Loucy (cell line): Measurements from ENCODE around the gene ATG16L2.

Experiments used
- CTCF ChIP-seq: fragments of 200-600 bp; sonication (generic); conservative IDR thresholded peaks from 2 replicates; pipeline ENCODE4 v1.5.1; 2014; ENCODE audit warnings: mild to moderate bottlenecking, antibody characterized with exemption, low read length
- EZH2phosphoT487 ChIP-seq: fragments of 200-600 bp; IDR thresholded peaks from 2 replicates; pipeline ENCODE4 v1.6.1; 2018; ENCODE audit warnings: antibody characterized with exemption, mild to moderate bottlenecking, moderate library complexity, borderline replicate concordance

GRCh38 chr11:72812604-72812966 is 1.6 kb upstream of the ATG16L2 start:
- TF ChIP-seq CTCF, result no peak
- TF ChIP-seq EZH2phosphoT487, result no peak
